GM12878 (cell line): ENCODE measurements around the gene AARSD1. TPM values are rescaled to one million over a fixed set of nuclear protein-coding genes. Genes with fewer than 3 reads are reported as not detected.

ENCODE experiments used
- ATAC-seq: fragments of 200-7000 bp; cut with Tn5 transposase; 3 replicates; pipeline ENCODE4 v1.9.1; 2020; ENCODE audit warnings: mild to moderate bottlenecking, moderate library complexity
- BruUV-seq: library from RNA; stranded (reverse); fragments of 400-500 nt; replicated peaks from 2 replicates; lab custom pipeline; 2021; lab: Mats Ljungman, UMichigan
- CTCF ChIA-PET: fragments of 300-600 bp; sonication (Branson Sonifier 250); formaldehyde crosslinking; extraction: SDS; loops from one replicate; lab custom pipeline; 2021; ENCODE audit warnings: inconsistent platforms; lab: Yijun Ruan, JAX
- POLR2A ChIA-PET: fragments of 350-600 bp; formaldehyde crosslinking; extraction: SDS; loops from one replicate; lab custom pipeline; 2021; ENCODE audit warnings: inconsistent platforms; lab: Charles Lee
- RAD21 ChIA-PET: fragments of 300-600 bp; sonication (Branson Sonifier 250); formaldehyde crosslinking; loops from one replicate; lab custom pipeline; 2023; ENCODE audit warnings: antibody characterized with exemption; ENCODE audit not compliant: unreplicated experiment; lab: Charles Lee
- SMC1A ChIA-PET: fragments of 300-600 bp; sonication (Branson Sonifier 250); formaldehyde crosslinking; loops from one replicate; lab custom pipeline; 2023; ENCODE audit not compliant: unreplicated experiment, uncharacterized antibody; lab: Charles Lee
- DNase-seq: peaks from one replicate; pipeline ENCODE4 v3.0.0-alpha.2; 2011; ENCODE audit warnings: low read depth, low spot score
- FAIRE-seq: peaks from 3 replicates; lab custom pipeline; 2011; peaks lifted over from hg19 to GRCh38; lab: Jason Lieb, UNC
- H2AFZ ChIP-seq: 2 replicates; pipeline ENCODE4 v1.6.0; 2011; ENCODE audit warnings: low read depth, low read length, control low read depth; ENCODE audit not compliant: control insufficient read depth
- H3K27ac ChIP-seq: 2 replicates; pipeline ENCODE4 v1.5.1; 2011; ENCODE audit warnings: control low read depth; ENCODE audit not compliant: control insufficient read depth, insufficient read depth
- H3K27me3 ChIP-seq, 2 experiments: replicated peaks in 1 of 2; 2 replicates each; pipeline versions ENCODE4 v1.6.0 to v1.6.1; 2011; ENCODE audit warnings: low read length in 1 of 2; ENCODE audit not compliant: control insufficient read depth in 2 of 2, insufficient read depth in 2 of 2
- H3K36me3 ChIP-seq, 2 experiments: 2 replicates each; pipeline ENCODE4 v1.5.1; 2011; ENCODE audit warnings: low read length in 1 of 2; ENCODE audit not compliant: control insufficient read depth in 2 of 2, insufficient read depth in 2 of 2
- H3K4me1 ChIP-seq: 2 replicates; pipeline ENCODE4 v1.6.1; 2011; ENCODE audit warnings: mild to moderate bottlenecking, low read length, moderate library complexity, mixed read lengths; ENCODE audit not compliant: control insufficient read depth, insufficient read depth
- H3K4me2 ChIP-seq: 2 replicates; pipeline ENCODE4 v1.6.0; 2011; ENCODE audit warnings: control low read depth; ENCODE audit not compliant: control insufficient read depth, insufficient read depth
- H3K4me3 ChIP-seq: fragments of 200-600 bp; sonication (generic); 2 replicates; pipeline ENCODE4 v1.5.1; 2016
- H3K79me2 ChIP-seq: 2 replicates; pipeline ENCODE4 v1.6.0; 2011; ENCODE audit warnings: low read length; ENCODE audit not compliant: control insufficient read depth, insufficient read depth
- H3K9ac ChIP-seq: 2 replicates; pipeline ENCODE4 v1.8.0; 2011; ENCODE audit warnings: low read length, control low read depth, mixed read lengths; ENCODE audit not compliant: control insufficient read depth, insufficient read depth
- H3K9me3 ChIP-seq: replicated peaks from 3 replicates; pipeline ENCODE4 v1.5.1; 2011; ENCODE audit warnings: mild to moderate bottlenecking, low read length; ENCODE audit not compliant: control insufficient read depth, insufficient read depth
- H4K20me1 ChIP-seq: 2 replicates; pipeline ENCODE4 v1.6.0; 2011; ENCODE audit not compliant: control insufficient read depth, insufficient read depth
- CREB1 ChIP-seq: IDR thresholded peaks from 2 replicates; pipeline ENCODE4 v1.6.1; 2012; ENCODE audit warnings: low read depth, mild to moderate bottlenecking, inconsistent platforms
- PBX3 ChIP-seq: IDR thresholded peaks from 2 replicates; pipeline ENCODE4 v1.6.1; 2011; ENCODE audit warnings: mild to moderate bottlenecking, low read depth, low read length, moderate library complexity; ENCODE audit not compliant: insufficient replicate concordance
- PML ChIP-seq: IDR thresholded peaks from 2 replicates; pipeline ENCODE4 v1.6.1; 2012; ENCODE audit warnings: low read length, inconsistent platforms
- WGBS: methylation state at CpG from one replicate; pipeline ENCODE4 v1.1.6; 2016; ENCODE audit warnings: low lambda C conversion rate; ENCODE audit not compliant: insufficient replicate concordance, insufficient coverage; ENCODE audit errors: missing lambda C conversion rate; 5-methylcytosine and 5-hydroxymethylcytosine counted together
- in situ Hi-C: fragments of 300-500 bp; cut with MboI; formaldehyde crosslinking; loops from 9 replicates; pipeline ENCODE4 v1.14.3; 2018; ENCODE audit warnings: mixed read lengths
- intact Hi-C: fragments of 100-400 bp; cut with micrococcal nuclease; formaldehyde crosslinking; loops from one replicate; pipeline ENCODE4 v1.14.2; 2022; ENCODE audit not compliant: unreplicated experiment
- polyA plus RNA-seq, 11 experiments: library from polyadenylated mRNA; depleted of rRNA in 4 of 11; unstranded in 6 of 11; stranded (reverse) in 5 of 11; fragments of >200 nt; fragmentation: Nextera tagmentation in 4 of 11; fragmentation: Illumina TruSeq in 1 of 11; extraction: Ambion mirVana in 4 of 11; extraction: Trizol in 1 of 11; gene quantifications; 1 replicate in 1 of 11; 2 replicates in 10 of 11; pipeline versions ENCODE4 v1.2.1 to v1.2.3, GENCODE V29; 2011 to 2016; ENCODE audit warnings: inconsistent platforms in 2 of 11, missing spikeins in 2 of 11, low read depth in 1 of 11
- total RNA-seq, 4 experiments: library from RNA; depleted of rRNA in 3 of 4; stranded (reverse); fragments of >200 nt in 3 of 4; fragmentation: Illumina TruSeq in 1 of 4; extraction: Trizol in 1 of 4; gene quantifications; 2 replicates each; pipeline versions ENCODE4 v1.2.1 to v1.2.3, GENCODE V29; 2013 to 2021
- TF ChIP-seq, protein P1 (sequence below): fragments of 450-650 bp; IDR thresholded peaks from 2 replicates; pipeline ENCODE4 v1.6.1; 2017; ENCODE audit warnings: mild to moderate bottlenecking, moderate library complexity

Gene AARSD1
- total and polyA plus RNA-seq, 10 of the 15 experiments (the other 5 are each of a cell fraction or from before 2014, with no cell fraction given), result 32.2 to 86.2 (median 52.8) TPM

- TF ChIP-seq PBX3 (no peak), PML (no peak)
- TF ChIP-seq, protein P1, sequence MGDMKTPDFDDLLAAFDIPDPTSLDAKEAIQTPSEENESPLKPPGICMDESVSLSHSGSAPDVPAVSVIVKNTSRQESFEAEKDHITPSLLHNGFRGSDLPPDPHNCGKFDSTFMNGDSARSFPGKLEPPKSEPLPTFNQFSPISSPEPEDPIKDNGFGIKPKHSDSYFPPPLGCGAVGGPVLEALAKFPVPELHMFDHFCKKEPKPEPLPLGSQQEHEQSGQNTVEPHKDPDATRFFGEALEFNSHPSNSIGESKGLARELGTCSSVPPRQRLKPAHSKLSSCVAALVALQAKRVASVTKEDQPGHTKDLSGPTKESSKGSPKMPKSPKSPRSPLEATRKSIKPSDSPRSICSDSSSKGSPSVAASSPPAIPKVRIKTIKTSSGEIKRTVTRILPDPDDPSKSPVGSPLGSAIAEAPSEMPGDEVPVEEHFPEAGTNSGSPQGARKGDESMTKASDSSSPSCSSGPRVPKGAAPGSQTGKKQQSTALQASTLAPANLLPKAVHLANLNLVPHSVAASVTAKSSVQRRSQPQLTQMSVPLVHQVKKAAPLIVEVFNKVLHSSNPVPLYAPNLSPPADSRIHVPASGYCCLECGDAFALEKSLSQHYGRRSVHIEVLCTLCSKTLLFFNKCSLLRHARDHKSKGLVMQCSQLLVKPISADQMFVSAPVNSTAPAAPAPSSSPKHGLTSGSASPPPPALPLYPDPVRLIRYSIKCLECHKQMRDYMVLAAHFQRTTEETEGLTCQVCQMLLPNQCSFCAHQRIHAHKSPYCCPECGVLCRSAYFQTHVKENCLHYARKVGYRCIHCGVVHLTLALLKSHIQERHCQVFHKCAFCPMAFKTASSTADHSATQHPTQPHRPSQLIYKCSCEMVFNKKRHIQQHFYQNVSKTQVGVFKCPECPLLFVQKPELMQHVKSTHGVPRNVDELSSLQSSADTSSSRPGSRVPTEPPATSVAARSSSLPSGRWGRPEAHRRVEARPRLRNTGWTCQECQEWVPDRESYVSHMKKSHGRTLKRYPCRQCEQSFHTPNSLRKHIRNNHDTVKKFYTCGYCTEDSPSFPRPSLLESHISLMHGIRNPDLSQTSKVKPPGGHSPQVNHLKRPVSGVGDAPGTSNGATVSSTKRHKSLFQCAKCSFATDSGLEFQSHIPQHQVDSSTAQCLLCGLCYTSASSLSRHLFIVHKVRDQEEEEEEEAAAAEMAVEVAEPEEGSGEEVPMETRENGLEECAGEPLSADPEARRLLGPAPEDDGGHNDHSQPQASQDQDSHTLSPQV, result no peak
Observed at GRCh38 chr17:42913522-42913921, 50.7 kb downstream of the AARSD1 start (continued).

GRCh38 chr17:42908872-42909700 is 55.2 kb downstream of the AARSD1 start:
- no peak overlapping the region for H3K4me3 ChIP-seq
- CTCF ChIA-PET, result interaction anchor here (1.2 kb wide), 1 partner anchor 11 kb away, joined by 3 read pairs; no protein-coding TSS in a partner anchor
- in situ Hi-C loops (no loop called here), intact Hi-C loops (no loop called here)
- no peaks in the 10 kb centered on the region for H3K36me3 ChIP-seq
- no peaks in the 10 kb centered on the region for H3K9me3 ChIP-seq
- no peaks in the 10 kb centered on the region; the same call in 1 of the 2 replicates for H3K4me1 ChIP-seq
- FAIRE-seq (no peak), DNase-seq (no peak), ATAC-seq (no peak)
- WGBS, result 37% methylated on average over 7 of the region's 7 CpGs
- H2AFZ ChIP-seq, result no peak overlapping the region
- TF ChIP-seq CREB1, result no peak
- no peak overlapping the region for H3K4me2 ChIP-seq
- H3K79me2 ChIP-seq, result no peaks in the 10 kb centered on the region
- H4K20me1 ChIP-seq, result no peaks in the 10 kb centered on the region
- no TSS peak for BruUV-seq
- POLR2A ChIA-PET, result no interaction called here
- no peak overlapping the region for H3K9ac ChIP-seq
- RAD21 ChIA-PET, result no interaction called here
- H3K27ac ChIP-seq, result no peak overlapping the region
- SMC1A ChIA-PET, result no interaction called here
- no peaks in the 10 kb centered on the region; a peak in 3 of 4 replicates for H3K27me3 ChIP-seq
